DOHH2 (cell line): ENCODE measurements around the gene GKN2.

Source experiments
- H3F3A ChIP-seq: fragments of 200-600 bp; sonication (generic), shearing (Covaris generic); 2 replicates; pipeline ENCODE4 v1.6.0; 2016; ENCODE audit warnings: antibody characterized with exemption, mild to moderate bottlenecking; ENCODE audit not compliant: control insufficient read depth, insufficient read depth
- H3K27ac ChIP-seq: fragments of 200-600 bp; sonication (generic); 2 replicates; pipeline ENCODE4 v1.5.1; 2014; ENCODE audit warnings: low read depth, mild to moderate bottlenecking, low read length, moderate library complexity
- H3K27me3 ChIP-seq: fragments of 200-600 bp; sonication (generic); 2 replicates; pipeline ENCODE4 v1.6.1; 2014; ENCODE audit warnings: mild to moderate bottlenecking, low read length, mixed read lengths; ENCODE audit not compliant: control insufficient read depth
- H3K36me3 ChIP-seq: fragments of 200-600 bp; sonication (generic); 2 replicates; pipeline ENCODE4 v1.6.1; 2014; ENCODE audit warnings: mild to moderate bottlenecking, low read length, moderate library complexity, mixed read lengths; ENCODE audit not compliant: control insufficient read depth
- H3K4me1 ChIP-seq: fragments of 200-600 bp; sonication (generic); 2 replicates; pipeline ENCODE4 v1.6.1; 2014; ENCODE audit warnings: mild to moderate bottlenecking, low read length, mixed read lengths; ENCODE audit not compliant: control insufficient read depth
- H3K4me2 ChIP-seq: fragments of 200-600 bp; sonication (generic); 2 replicates; pipeline ENCODE4 v1.6.0; 2014; ENCODE audit warnings: mild to moderate bottlenecking, low read length, moderate library complexity
- H3K4me3 ChIP-seq: fragments of 200-600 bp; sonication (generic); 2 replicates; pipeline ENCODE4 v1.5.1; 2014; ENCODE audit warnings: mild to moderate bottlenecking, low read length, mixed read lengths
- H3K79me2 ChIP-seq: fragments of 200-600 bp; sonication (generic); 2 replicates; pipeline ENCODE4 v1.6.1; 2014; ENCODE audit warnings: mild to moderate bottlenecking, low read length, mixed read lengths; ENCODE audit not compliant: control insufficient read depth
- H3K9me2 ChIP-seq: fragments of 200-600 bp; sonication (generic); replicated peaks from 2 replicates; pipeline ENCODE4 v1.6.1; 2014; ENCODE audit warnings: mild to moderate bottlenecking, low read length, mixed read lengths; ENCODE audit not compliant: control insufficient read depth
- H3K9me3 ChIP-seq: fragments of 200-600 bp; sonication (generic); 2 replicates; pipeline ENCODE4 v1.6.1; 2014; ENCODE audit warnings: antibody characterized with exemption, low read length, mixed read lengths; ENCODE audit not compliant: control insufficient read depth, insufficient read depth
- H4K20me1 ChIP-seq: fragments of 200-600 bp; sonication (generic); 2 replicates; pipeline ENCODE4 v1.6.0; 2014; ENCODE audit warnings: low read depth, mild to moderate bottlenecking, antibody characterized with exemption, low read length, moderate library complexity; ENCODE audit not compliant: control insufficient read depth, insufficient read depth
- EZH2phosphoT487 ChIP-seq: fragments of 200-600 bp; sonication (generic); IDR thresholded peaks from 2 replicates; pipeline ENCODE4 v1.6.1; 2017; ENCODE audit warnings: borderline replicate concordance, mild to moderate bottlenecking, antibody characterized with exemption, low read length, moderate library complexity, mixed read lengths
- TF ChIP-seq, protein P1 (sequence below): fragments of 200-600 bp; sonication (generic); IDR thresholded peaks from one replicate; pipeline ENCODE4 v1.5.1; 2014; ENCODE audit warnings: antibody characterized with exemption, mild to moderate bottlenecking, low read depth, low read length; ENCODE audit not compliant: poor library complexity, severe bottlenecking

Gene GKN2

DNA sequence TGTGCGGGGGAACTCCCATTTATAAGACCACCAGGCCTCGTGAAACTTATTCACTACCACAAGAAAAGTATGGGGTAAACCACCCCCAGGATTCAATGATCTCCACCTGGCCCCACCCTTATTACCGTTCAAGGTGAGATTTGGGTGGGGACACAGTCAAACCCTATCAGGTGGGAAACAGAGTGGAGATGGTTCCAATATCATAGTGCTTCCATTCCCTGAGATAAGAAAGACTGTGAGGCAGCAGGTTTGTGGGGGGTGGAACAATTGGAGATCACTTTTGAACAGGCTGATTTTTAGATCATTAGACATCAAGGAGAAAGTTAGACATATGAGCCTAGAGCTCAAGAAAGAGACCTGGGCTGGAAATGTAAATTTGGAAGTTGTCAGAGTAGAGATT lies 39.3 kb downstream of the GKN2 start:
- Histone ChIP-seq H4K20me1 (no peaks in the 10 kb centered on the region), H3F3A (no peaks in the 10 kb centered on the region), H3K9me3 (no peaks in the 10 kb centered on the region), H3K4me1 (peaks cover 11% of the 10 kb centered on the region), H3K4me3 (no peak overlapping the region), H3K79me2 (no peaks in the 10 kb centered on the region), H3K4me2 (no peak overlapping the region), H3K27ac (no peak overlapping the region), H3K9me2 (no peaks in the 10 kb centered on the region), H3K27me3 (no peaks in the 10 kb centered on the region), H3K36me3 (no peaks in the 10 kb centered on the region)
- no peak for TF ChIP-seq EZH2phosphoT487
- TF ChIP-seq, protein P1, sequence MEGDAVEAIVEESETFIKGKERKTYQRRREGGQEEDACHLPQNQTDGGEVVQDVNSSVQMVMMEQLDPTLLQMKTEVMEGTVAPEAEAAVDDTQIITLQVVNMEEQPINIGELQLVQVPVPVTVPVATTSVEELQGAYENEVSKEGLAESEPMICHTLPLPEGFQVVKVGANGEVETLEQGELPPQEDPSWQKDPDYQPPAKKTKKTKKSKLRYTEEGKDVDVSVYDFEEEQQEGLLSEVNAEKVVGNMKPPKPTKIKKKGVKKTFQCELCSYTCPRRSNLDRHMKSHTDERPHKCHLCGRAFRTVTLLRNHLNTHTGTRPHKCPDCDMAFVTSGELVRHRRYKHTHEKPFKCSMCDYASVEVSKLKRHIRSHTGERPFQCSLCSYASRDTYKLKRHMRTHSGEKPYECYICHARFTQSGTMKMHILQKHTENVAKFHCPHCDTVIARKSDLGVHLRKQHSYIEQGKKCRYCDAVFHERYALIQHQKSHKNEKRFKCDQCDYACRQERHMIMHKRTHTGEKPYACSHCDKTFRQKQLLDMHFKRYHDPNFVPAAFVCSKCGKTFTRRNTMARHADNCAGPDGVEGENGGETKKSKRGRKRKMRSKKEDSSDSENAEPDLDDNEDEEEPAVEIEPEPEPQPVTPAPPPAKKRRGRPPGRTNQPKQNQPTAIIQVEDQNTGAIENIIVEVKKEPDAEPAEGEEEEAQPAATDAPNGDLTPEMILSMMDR, result no peak

- Histone ChIP-seq H4K20me1 (no peaks in the 10 kb centered on the region), H3K4me3 (no peak overlapping the region), H3K9me3 (no peaks in the 10 kb centered on the region), H3K27me3 (no peaks in the 10 kb centered on the region), H3K9me2 (no peaks in the 10 kb centered on the region), H3K4me1 (peaks cover 17% of the 10 kb centered on the region), H3K4me2 (no peak overlapping the region), H3K36me3 (peaks cover 5% of the 10 kb centered on the region), H3K79me2 (no peaks in the 10 kb centered on the region), H3K27ac (no peak overlapping the region), H3F3A (no peaks in the 10 kb centered on the region)
- TF ChIP-seq EZH2phosphoT487, result no peak
- TF ChIP-seq, protein P1, result no peak
Observed at GRCh38 chr2:68912732-68913131, 40.0 kb downstream of the GKN2 start.

DNA sequence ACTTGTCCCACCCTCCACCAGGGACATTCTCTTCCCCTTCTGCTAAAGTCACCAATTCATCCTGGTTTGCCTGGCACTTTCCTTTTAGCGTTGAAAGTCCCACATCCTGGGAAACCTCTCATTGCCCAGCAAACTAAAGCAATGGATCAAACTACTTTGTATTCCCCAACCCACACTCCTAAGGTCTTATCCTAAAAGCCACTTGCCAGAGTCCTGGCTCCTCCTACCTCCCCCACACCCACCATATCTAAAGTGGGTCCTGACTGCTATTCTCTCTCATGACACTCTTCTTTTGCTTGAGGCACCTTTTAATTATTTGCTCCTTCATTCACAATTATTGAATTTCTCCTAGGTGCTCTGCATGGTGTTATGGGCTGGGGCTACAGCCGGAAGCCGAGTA lies 40.6 kb downstream of the GKN2 start:
- Histone ChIP-seq H3K27ac (no peak overlapping the region), H3K9me2 (no peaks in the 10 kb centered on the region), H3K4me3 (no peak overlapping the region), H3K79me2 (no peaks in the 10 kb centered on the region), H3F3A (no peaks in the 10 kb centered on the region), H4K20me1 (no peaks in the 10 kb centered on the region), H3K36me3 (peaks cover 10% of the 10 kb centered on the region), H3K4me2 (no peak overlapping the region), H3K27me3 (no peaks in the 10 kb centered on the region), H3K9me3 (no peaks in the 10 kb centered on the region), H3K4me1 (peaks cover 23% of the 10 kb centered on the region)
- no peak for TF ChIP-seq EZH2phosphoT487
- TF ChIP-seq, protein P1, result no peak

GRCh38 chr2:68911709-68912108 lies 41.0 kb downstream of the GKN2 start:
- Histone ChIP-seq H3K4me2 (no peak overlapping the region), H4K20me1 (no peaks in the 10 kb centered on the region), H3K9me2 (no peaks in the 10 kb centered on the region), H3K9me3 (no peaks in the 10 kb centered on the region), H3K27ac (no peak overlapping the region), H3K36me3 (peaks cover 10% of the 10 kb centered on the region), H3K79me2 (no peaks in the 10 kb centered on the region), H3K4me1 (peaks cover 26% of the 10 kb centered on the region), H3K27me3 (no peaks in the 10 kb centered on the region), H3K4me3 (no peak overlapping the region), H3F3A (no peaks in the 10 kb centered on the region)
- TF ChIP-seq, protein P1, result no peak
- TF ChIP-seq EZH2phosphoT487, result no peak
